22Rv1 (cell line): ENCODE results near the gene SGPL1.

Experiments used
- CTCF ChIP-seq: fragments of 450-650 bp; IDR thresholded peaks from 2 replicates; pipeline ENCODE4 v1.5.1; 2017; ENCODE audit warnings: mild to moderate bottlenecking
- ZFX ChIP-seq: fragments of 450-650 bp; IDR thresholded peaks from 2 replicates; pipeline ENCODE4 v1.6.1; 2017; ENCODE audit warnings: antibody characterized with exemption, borderline replicate concordance

- no peak for TF ChIP-seq CTCF
- TF ChIP-seq ZFX = no peak
Observed at GRCh38 chr10:70772627-70773026, 43.1 kb upstream of the SGPL1 start.
